Stimulated activated CD4-positive, alpha-beta T cell treated with anti-CD3 and anti-CD28 coated beads, TNF-alpha, amount 100 ng/mL, for 4 hours (primary cell): ENCODE measurements around the gene UBAC1.
"Not testable (repeated sequence)": the region's sequence is repeated elsewhere in the genome, so short reads cannot be mapped to it uniquely, and the experiment has no call there.

Experiments used
- DNase-seq, 3 experiments: peaks; one replicate each; pipeline ENCODE4 v3.0.0-alpha.2; 2020; ENCODE audit warnings: low read depth in 3 of 3

Gene UBAC1

GRCh38 chr9:135978642-135979546 lies 17.7 kb upstream of the UBAC1 start:
- no peak for DNase-seq

- DNase-seq = no peak
Observed at GRCh38 chr9:135976944-135977343, 15.8 kb upstream of the UBAC1 start.

GRCh38 chr9:135976531-135976930 lies 15.4 kb upstream of the UBAC1 start:
- DNase-seq = no peak

- no peak for DNase-seq
Observed at GRCh38 chr9:135975834-135976233, 14.7 kb upstream of the UBAC1 start.

GRCh38 chr9:135974220-135974573 lies 13.0 kb upstream of the UBAC1 start:
- no peak for DNase-seq

GRCh38 chr9:135973277-135974219 lies 12.4 kb upstream of the UBAC1 start:
- DNase-seq = no peak

GRCh38 chr9:135971892-135972291 lies 10.7 kb upstream of the UBAC1 start:
- no peak for DNase-seq

- DNase-seq = no peak
Observed at GRCh38 chr9:135971111-135971766, 10.1 kb upstream of the UBAC1 start.

- DNase-seq = no peak
Observed at GRCh38 chr9:135970128-135970815, 9.1 kb upstream of the UBAC1 start.

GRCh38 chr9:135969064-135969683 lies 8.0 kb upstream of the UBAC1 start:
- no peak for DNase-seq

- no peak for DNase-seq
Observed at GRCh38 chr9:135968601-135969000, 7.4 kb upstream of the UBAC1 start.

- no peak for DNase-seq
Observed at GRCh38 chr9:135968083-135968476, 6.9 kb upstream of the UBAC1 start.

- not testable (repeated sequence) for DNase-seq
Observed at GRCh38 chr9:135966916-135967260, 5.7 kb upstream of the UBAC1 start.

GRCh38 chr9:135965124-135965756 lies 4.1 kb upstream of the UBAC1 start:
- no peak for DNase-seq

GRCh38 chr9:135963938-135964337 lies 2.8 kb upstream of the UBAC1 start:
- no peak for DNase-seq

GRCh38 chr9:135963338-135963737 lies 2.2 kb upstream of the UBAC1 start:
- DNase-seq = no peak

- no peak for DNase-seq
Observed at GRCh38 chr9:135962696-135963307, 1.6 kb upstream of the UBAC1 start.

GRCh38 chr9:135961811-135962695 lies 880 bp upstream of the UBAC1 start:
- no peak for DNase-seq
